Measurements from ENCODE around the gene ANKHD1.

The ANKHD1 gene

GRCh38 chr5:140371356-140372151 lies 30.1 kb upstream of the ANKHD1 start:
- no peak for DNase-seq

- no peak for DNase-seq
These were observed 28.6 kb upstream of the ANKHD1 start for GRCh38 chr5:140372971-140373487.

DNA sequence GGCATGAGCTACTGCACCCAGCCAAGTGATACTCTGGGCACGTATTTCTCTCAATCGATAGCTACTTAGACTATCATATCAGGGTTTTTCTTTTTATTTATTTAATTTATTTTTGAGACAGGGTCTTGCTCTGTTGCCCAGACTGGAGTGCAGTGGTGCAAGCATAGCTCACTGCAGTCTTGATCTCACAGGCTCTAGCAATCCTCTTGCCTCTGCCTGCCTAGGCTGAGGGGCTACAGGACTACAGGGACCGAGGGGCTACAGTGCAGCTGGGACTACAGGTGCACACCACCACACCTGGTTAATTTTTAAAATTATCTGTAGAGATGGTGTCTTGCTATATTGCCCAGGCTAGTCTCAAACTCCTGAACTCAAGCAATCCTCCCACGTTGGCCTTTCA lies 20.3 kb upstream of the ANKHD1 start:
- no peak for DNase-seq

DNA sequence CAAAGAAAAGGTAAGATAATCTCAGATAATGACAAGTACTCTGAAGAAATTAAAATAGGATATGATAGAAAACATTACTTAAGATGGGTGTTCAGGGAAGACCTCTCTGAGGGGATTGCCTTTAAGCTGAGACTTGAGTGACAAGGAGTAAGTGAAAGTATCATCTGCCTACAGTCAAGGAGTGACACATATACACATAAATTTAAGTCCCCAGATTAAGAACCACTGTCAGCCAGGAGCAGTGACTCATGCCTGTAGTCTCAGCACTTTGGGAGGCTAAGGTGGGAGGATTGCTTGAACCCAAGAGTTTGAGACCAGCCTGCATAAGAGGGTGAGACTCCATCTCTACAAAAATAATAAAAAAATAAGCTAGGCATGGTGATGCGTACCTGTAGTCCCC lies 19.7 kb upstream of the ANKHD1 start:
- DNase-seq, result no peak

DNA sequence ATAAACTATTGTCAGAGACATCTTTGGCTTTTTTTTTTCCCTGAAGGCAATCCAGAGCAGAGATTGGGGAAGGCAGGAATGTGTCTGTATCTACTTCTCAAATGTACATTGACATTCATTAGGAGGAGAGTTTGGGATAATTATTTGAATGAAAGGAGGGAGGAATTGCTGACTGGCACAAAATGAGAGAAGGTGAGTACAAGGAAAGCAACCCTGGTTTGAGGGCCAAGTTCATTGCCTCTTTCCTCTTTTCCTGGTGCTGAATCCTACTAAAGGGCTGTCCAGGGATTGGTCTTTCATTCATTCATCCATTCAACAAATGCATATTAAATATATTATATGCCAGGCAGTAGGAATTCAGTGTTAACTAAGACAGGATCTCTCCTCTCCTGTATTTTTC lies 18.8 kb upstream of the ANKHD1 start:
- no peak for DNase-seq

- DNase-seq, result no peak
These were observed 18.3 kb upstream of the ANKHD1 start for GRCh38 chr5:140383300-140383699.

DNA sequence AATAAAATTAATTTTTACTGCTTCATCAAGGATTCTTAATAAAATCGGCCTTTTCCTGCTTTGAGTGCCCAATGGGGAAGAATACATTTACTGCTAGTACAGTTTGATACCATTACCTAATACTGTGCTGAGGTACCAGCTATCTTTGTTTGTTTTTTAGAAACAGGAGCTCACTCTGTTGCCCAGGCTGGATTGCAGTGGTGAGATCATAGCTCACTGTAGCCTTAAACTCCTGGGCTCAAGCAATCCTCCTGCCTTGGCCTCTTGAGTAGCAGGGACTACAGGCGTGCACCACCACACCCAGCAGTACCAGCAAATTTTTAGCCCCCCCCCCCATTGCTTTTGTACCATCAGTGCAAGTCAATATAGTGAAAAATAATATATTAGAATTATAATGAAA lies 13.6 kb upstream of the ANKHD1 start:
- DNase-seq, result no peak

GRCh38 chr5:140391312-140391711 lies 10.3 kb upstream of the ANKHD1 start:
- DNase-seq, result no peak

- no peak for DNase-seq
These were observed 9.9 kb upstream of the ANKHD1 start for GRCh38 chr5:140391732-140392131.

GRCh38 chr5:140393738-140394137 lies 7.9 kb upstream of the ANKHD1 start:
- DNase-seq, result no peak

GRCh38 chr5:140398379-140398811 lies 3.2 kb upstream of the ANKHD1 start:
- DNase-seq, result no peak

DNA sequence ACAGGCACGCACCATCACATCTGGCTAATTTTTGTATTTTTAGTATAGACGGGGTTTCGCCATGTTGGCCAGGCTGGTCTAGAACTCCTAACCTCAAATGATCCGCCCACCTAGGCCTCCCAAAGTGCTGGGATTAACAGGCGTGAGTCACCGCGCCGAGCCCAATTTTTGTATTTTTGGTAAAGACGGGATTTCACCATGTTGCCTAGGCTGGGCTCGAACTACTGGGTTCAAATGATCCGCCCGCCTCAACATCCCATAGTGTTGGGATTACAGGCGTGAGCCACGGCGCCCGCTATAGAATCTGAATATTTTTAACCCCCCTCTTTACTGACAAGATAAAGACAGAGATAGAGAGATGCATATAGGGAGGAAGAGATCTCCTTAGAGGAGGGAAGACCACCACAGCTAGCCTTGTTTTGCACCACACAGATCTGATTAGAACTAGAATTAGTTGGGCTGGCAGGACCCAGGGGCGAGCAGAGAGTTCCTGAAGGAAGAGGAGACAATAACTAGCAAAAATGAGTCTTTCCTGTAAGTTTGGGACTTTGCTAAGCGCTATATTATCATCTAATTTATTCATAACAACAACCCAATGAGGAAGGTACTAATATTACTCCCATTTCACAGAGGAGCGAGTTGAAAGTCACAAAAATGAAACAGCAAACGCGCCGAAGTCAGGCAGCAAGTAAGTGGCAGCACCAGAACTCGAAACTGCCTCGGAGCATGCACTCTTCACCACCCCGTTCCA lies 1.5 kb upstream of the ANKHD1 start:
- no peak for DNase-seq

GRCh38 chr5:140400730-140401361 lies 787 bp upstream of the ANKHD1 start:
- peak; percentile 91 for DNase-seq

- DNase-seq, result no peak
These were observed 833 bp downstream of the ANKHD1 start for GRCh38 chr5:140402258-140403074.

DNA sequence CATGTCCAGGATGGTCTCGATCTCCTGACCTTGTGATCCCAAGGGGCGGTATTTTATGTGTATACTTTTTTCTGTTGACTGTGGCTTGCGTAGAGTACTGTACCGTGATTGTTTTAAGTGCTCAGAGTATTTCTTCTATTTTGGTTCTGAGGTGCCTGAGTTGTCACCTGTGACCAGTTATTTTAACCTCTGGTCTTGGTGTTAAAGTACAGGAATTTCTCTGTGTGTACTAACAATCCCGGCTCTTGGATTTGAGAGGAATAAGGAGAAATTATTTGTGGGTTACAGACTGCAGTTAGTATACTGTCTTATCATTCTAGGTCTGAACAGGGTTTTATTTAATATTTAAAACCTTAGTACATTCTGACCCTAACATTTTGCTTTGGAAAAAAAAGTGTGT lies 2.0 kb downstream of the ANKHD1 start:
- no peak for DNase-seq

GRCh38 chr5:140408750-140409241 lies 7.2 kb downstream of the ANKHD1 start:
- no peak for DNase-seq

DNA sequence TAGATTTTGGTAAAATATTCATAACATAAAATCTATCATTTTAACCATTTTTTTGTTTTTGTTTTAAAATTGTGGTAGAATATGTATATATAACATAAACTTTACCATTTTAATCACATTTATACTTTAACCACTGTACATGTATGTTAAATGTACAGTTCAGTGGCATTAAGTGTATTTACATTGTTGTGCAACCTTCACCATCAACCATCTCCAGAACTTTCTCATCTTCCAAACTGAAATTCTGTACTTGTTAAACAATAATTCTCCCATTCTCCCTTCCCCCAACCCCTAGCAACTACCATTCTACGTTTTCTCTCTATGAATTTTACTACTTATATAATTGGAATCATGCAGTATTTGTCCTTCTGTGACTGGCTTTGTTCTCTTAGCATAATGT lies 11.6 kb downstream of the ANKHD1 start:
- no peak for DNase-seq

- DNase-seq, result no peak
These were observed 15.6 kb downstream of the ANKHD1 start for GRCh38 chr5:140417235-140417634.

DNA sequence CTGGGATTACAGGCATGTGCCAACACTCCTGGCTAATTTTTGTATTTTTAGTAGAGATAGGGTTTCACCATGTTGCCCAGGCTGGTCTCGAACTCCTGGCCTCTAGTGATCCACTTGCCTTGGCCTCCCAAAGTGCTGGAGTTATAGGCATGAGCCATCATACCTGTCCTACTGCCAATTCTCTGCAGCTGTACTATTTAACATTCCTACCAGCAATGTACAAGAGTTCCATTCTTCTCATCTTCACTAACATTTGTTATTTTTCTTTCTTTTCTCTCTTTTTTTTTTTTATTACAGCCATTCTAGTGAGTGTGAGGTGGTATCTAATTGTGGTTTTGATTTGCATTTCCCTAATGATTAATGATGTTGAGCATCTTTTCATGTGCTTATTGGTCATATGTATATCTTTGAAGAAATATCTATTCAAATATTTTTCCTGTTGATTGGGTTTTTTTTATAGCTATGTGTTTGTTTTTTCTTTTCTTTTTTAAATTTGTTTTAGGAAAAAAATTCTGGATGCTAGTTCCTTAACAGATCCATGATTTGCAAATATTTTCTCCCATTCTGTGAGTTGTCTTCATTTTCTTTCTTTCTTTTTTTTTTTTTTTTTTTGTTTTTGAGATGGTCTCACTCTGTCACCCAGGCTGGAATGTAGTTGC lies 17.4 kb downstream of the ANKHD1 start:
- no peak for DNase-seq

GRCh38 chr5:140420226-140420570 lies 18.6 kb downstream of the ANKHD1 start:
- no peak for DNase-seq

GRCh38 chr5:140420665-140421361 lies 19.2 kb downstream of the ANKHD1 start:
- no peak for DNase-seq
